K562 (cell line): ENCODE measurements around the gene SCAMP2. TPM values are rescaled to one million over a fixed set of nuclear protein-coding genes. Genes with fewer than 3 reads are reported as not detected.

Experiments
- CHD1 ChIP-seq: fragments of 200-600 bp; sonication (generic); IDR thresholded peaks from one replicate; pipeline ENCODE4 v1.6.1; 2012; ENCODE audit warnings: mild to moderate bottlenecking, moderate library complexity, low read length, inconsistent platforms
- COPS2 ChIP-seq: fragments of 450-650 bp; conservative IDR thresholded peaks from 2 replicates; pipeline ENCODE4 v1.6.1; 2016; ENCODE audit warnings: mild to moderate bottlenecking, moderate library complexity
- ELF1 ChIP-seq: fragments of 200-800 bp; sonication (Bioruptor generic); IDR thresholded peaks from 2 replicates; pipeline ENCODE4 v1.6.1; 2016; ENCODE audit warnings: missing genetic modification characterization, missing compliant biosample characterization
- MXI1 ChIP-seq: IDR thresholded peaks from 2 replicates; pipeline ENCODE4 v1.6.1; 2011; ENCODE audit warnings: low read depth, mild to moderate bottlenecking, improper control_type of control experiment, low read length
- NCOA1 ChIP-seq: fragments of 450-650 bp; IDR thresholded peaks from 2 replicates; pipeline ENCODE4 v1.6.1; 2016; ENCODE audit warnings: low read depth
- NFRKB ChIP-seq: fragments of 450-650 bp; IDR thresholded peaks from 2 replicates; pipeline ENCODE4 v1.6.1; 2016; ENCODE audit warnings: low read depth
- NR2C1 ChIP-seq, 2 experiments: fragments of 450-650 bp; IDR thresholded peaks; 2 replicates each; pipeline ENCODE4 v1.6.1; 2017; ENCODE audit warnings: mild to moderate bottlenecking in 2 of 2, antibody characterized with exemption in 1 of 2, inconsistent platforms in 1 of 2, missing compliant biosample characterization in 1 of 2, missing genetic modification characterization in 1 of 2
- NR2C2 ChIP-seq, 2 experiments: fragments of 200-800 bp in 1 of 2; sonication (Bioruptor generic) in 1 of 2; sonication (generic) in 1 of 2; formaldehyde crosslinking in 1 of 2; IDR thresholded peaks; 2 replicates each; pipeline versions ENCODE4 v1.6.1 to v1.8.0; 2016 to 2022; ENCODE audit warnings: mild to moderate bottlenecking in 1 of 2, missing compliant biosample characterization in 1 of 2, missing genetic modification characterization in 1 of 2, missing genetic modification reagents in 1 of 2
- POLR2G ChIP-seq: fragments of 200-400 bp; formaldehyde crosslinking; IDR thresholded peaks from 2 replicates; pipeline ENCODE4 v1.6.1; 2017; ENCODE audit warnings: low read depth, mild to moderate bottlenecking, antibody characterized with exemption, low read length, moderate library complexity
- PRPF4 ChIP-seq: fragments of 200-400 bp; formaldehyde crosslinking; IDR thresholded peaks from one replicate; pipeline ENCODE4 v1.6.1; 2017; ENCODE audit warnings: low read length, low read depth, mild to moderate bottlenecking; ENCODE audit not compliant: insufficient read depth, poor library complexity, severe bottlenecking
- RBM15 ChIP-seq: fragments of 200-400 bp; formaldehyde crosslinking; IDR thresholded peaks from 2 replicates; pipeline ENCODE4 v1.6.1; 2018; ENCODE audit warnings: mild to moderate bottlenecking, low read length, moderate library complexity; ENCODE audit not compliant: insufficient read depth
- SIX5 ChIP-seq, 2 experiments: IDR thresholded peaks; 2 replicates each; pipeline ENCODE4 v1.6.1; 2011; ENCODE audit warnings: low read length in 2 of 2, borderline replicate concordance in 1 of 2, low read depth in 1 of 2, mild to moderate bottlenecking in 1 of 2, moderate library complexity in 1 of 2; ENCODE audit not compliant: insufficient read depth in 1 of 2
- SUPT5H ChIP-seq: fragments of 450-650 bp; IDR thresholded peaks from 2 replicates; pipeline ENCODE4 v1.6.1; 2016
- TAF9B ChIP-seq: fragments of 450-650 bp; IDR thresholded peaks from 2 replicates; pipeline ENCODE4 v1.6.1; 2018; ENCODE audit warnings: mild to moderate bottlenecking; ENCODE audit not compliant: partially characterized antibody
- TARDBP ChIP-seq: fragments of 450-650 bp; IDR thresholded peaks from 2 replicates; pipeline ENCODE4 v1.6.1; 2016
- TBL1XR1 ChIP-seq, 2 experiments: IDR thresholded peaks; 2 replicates each; pipeline ENCODE4 v1.6.1; 2012; ENCODE audit warnings: improper control_type of control experiment in 2 of 2, low read length in 2 of 2, mild to moderate bottlenecking in 1 of 2
- TEAD1 ChIP-seq, 2 experiments: fragments of 450-650 bp in 1 of 2; sonication (generic) in 1 of 2; formaldehyde crosslinking; IDR thresholded peaks; 2 replicates each; pipeline versions ENCODE4 v1.4.0 to v1.8.0; 2020 to 2022; ENCODE audit warnings: mild to moderate bottlenecking in 2 of 2, missing genetic modification reagents in 1 of 2
- ZNF740 ChIP-seq, 3 experiments: fragments of 200-800 bp in 1 of 3; sonication (Bioruptor generic) in 1 of 3; sonication (generic) in 1 of 3; formaldehyde crosslinking in 1 of 3; IDR thresholded peaks; 2 replicates each; pipeline versions ENCODE4 v1.6.1 to v1.8.0; 2016 to 2022; ENCODE audit warnings: mild to moderate bottlenecking in 2 of 3, missing compliant biosample characterization in 2 of 3, missing genetic modification characterization in 2 of 3, missing genetic modification reagents in 1 of 3
- polyA plus RNA-seq, 8 experiments: library from polyadenylated mRNA; depleted of rRNA in 4 of 8; stranded (reverse) in 5 of 8; unstranded in 3 of 8; fragments of >200 nt; fragmentation: Nextera tagmentation in 2 of 8; fragmentation: Illumina TruSeq in 1 of 8; extraction: Ambion mirVana in 2 of 8; extraction: Trizol in 1 of 8; gene quantifications; 2 replicates each; pipeline versions ENCODE4 v1.2.1 to v1.2.3, GENCODE V29; 2011 to 2014; ENCODE audit warnings: inconsistent platforms in 1 of 8, missing spikeins in 1 of 8
- total RNA-seq, 7 experiments: library from RNA; depleted of rRNA in 6 of 7; stranded (reverse); fragments of >200 nt in 6 of 7; fragmentation: Illumina TruSeq in 2 of 7; extraction: Trizol in 2 of 7; gene quantifications; 2 replicates each; pipeline versions ENCODE4 v1.2.1 to v1.2.3, GENCODE V29; 2011 to 2021; ENCODE audit warnings: low replicate concordance in 1 of 7
- TF ChIP-seq, protein P1 (sequence below): fragments of 450-650 bp; IDR thresholded peaks from 2 replicates; pipeline ENCODE4 v1.6.1; 2017; ENCODE audit warnings: antibody characterized with exemption, mild to moderate bottlenecking
- TF ChIP-seq, protein P2 (sequence below): sonication (generic); formaldehyde crosslinking; IDR thresholded peaks from 2 replicates; pipeline ENCODE4 v1.9.0; 2022; ENCODE audit warnings: mild to moderate bottlenecking, missing genetic modification reagents

Gene SCAMP2
- total and polyA plus RNA-seq, 9 of the 15 experiments (the other 6 are each of a cell fraction or from before 2014, with no cell fraction given): 5.9 to 61.1 (median 20.1) TPM

DNA sequence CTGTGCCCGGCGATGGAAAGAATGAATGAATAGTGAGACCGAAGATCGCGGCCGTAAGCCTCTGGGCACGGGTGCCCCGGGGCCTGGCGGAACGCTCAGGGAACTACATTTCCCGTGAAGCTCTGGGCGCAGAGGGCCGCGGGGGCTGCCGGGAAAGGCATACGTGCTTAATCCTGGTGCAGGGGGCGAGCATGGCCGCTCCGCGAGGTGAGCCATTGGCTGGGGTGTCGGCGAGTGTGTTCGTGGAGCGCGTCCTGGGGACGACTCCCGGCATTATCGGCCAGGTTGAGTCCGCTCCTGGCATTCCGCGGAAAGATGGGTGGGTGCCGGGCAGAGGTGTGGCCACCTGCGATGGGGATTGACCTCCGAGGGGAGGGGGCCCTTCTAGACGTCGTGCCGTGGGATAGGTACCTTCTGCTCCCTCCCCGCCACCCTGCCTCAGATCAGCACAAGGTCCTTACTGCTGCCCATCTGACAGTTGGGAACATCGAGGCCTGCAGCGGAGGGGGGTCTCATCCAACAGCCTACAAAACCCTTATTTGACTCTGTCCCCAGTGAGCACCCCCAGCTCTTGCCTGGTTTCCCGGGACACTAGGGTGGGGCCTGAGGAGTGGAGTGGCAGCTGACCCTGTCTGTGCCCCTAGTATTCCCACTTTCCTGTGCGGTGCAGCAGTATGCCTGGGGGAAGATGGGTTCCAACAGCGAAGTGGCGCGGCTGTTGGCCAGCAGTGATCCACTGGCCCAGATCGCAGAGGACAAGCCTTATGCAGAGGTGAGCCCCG lies 16.9 kb upstream of the SCAMP2 start, which contains the start of gene MPI (continued):
- TF ChIP-seq, protein P1, sequence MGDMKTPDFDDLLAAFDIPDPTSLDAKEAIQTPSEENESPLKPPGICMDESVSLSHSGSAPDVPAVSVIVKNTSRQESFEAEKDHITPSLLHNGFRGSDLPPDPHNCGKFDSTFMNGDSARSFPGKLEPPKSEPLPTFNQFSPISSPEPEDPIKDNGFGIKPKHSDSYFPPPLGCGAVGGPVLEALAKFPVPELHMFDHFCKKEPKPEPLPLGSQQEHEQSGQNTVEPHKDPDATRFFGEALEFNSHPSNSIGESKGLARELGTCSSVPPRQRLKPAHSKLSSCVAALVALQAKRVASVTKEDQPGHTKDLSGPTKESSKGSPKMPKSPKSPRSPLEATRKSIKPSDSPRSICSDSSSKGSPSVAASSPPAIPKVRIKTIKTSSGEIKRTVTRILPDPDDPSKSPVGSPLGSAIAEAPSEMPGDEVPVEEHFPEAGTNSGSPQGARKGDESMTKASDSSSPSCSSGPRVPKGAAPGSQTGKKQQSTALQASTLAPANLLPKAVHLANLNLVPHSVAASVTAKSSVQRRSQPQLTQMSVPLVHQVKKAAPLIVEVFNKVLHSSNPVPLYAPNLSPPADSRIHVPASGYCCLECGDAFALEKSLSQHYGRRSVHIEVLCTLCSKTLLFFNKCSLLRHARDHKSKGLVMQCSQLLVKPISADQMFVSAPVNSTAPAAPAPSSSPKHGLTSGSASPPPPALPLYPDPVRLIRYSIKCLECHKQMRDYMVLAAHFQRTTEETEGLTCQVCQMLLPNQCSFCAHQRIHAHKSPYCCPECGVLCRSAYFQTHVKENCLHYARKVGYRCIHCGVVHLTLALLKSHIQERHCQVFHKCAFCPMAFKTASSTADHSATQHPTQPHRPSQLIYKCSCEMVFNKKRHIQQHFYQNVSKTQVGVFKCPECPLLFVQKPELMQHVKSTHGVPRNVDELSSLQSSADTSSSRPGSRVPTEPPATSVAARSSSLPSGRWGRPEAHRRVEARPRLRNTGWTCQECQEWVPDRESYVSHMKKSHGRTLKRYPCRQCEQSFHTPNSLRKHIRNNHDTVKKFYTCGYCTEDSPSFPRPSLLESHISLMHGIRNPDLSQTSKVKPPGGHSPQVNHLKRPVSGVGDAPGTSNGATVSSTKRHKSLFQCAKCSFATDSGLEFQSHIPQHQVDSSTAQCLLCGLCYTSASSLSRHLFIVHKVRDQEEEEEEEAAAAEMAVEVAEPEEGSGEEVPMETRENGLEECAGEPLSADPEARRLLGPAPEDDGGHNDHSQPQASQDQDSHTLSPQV: peak; percentile 62
- TF ChIP-seq RBM15: no peak
- peak; percentile 25 to 28; a peak in 2 of 4 replicates for TF ChIP-seq TBL1XR1 (IDR thresholded peaks at IDR 0.05; ENCODE audit: low read length in 2 of 2)
- peak; percentile 49 for TF ChIP-seq CHD1
- peak; percentile 97 for TF ChIP-seq SUPT5H
- no peak for TF ChIP-seq NCOA1
- peak; percentile 88 to 90 for TF ChIP-seq SIX5 (IDR thresholded peaks at IDR 0.05; ENCODE audit: borderline replicate concordance in 1 of 2, insufficient read depth in 1 of 2, low read depth in 1 of 2, low read length in 2 of 2)
- peak; percentile 99 for TF ChIP-seq POLR2G
- TF ChIP-seq ZNF740 (CRISPR knock-in tag; IDR thresholded peaks at IDR 0.05): 0 out of 2 replicates have a peak, but pooled peaks have one; percentile 15
- TF ChIP-seq ZNF740 (tag; IDR thresholded peaks at IDR 0.05): no peak
- TF ChIP-seq TEAD1 (CRISPR knock-in tag; IDR thresholded peaks at IDR 0.05): peak; percentile 0 to 35; a peak in 1 of 4 replicates
- 0 out of 2 replicates have a peak, but pooled peaks have one; percentile 30 for TF ChIP-seq MXI1
- no peak for TF ChIP-seq PRPF4
- TF ChIP-seq ELF1: no peak
- peak; percentile 79 for TF ChIP-seq NR2C2 (CRISPR knock-in tag; IDR thresholded peaks at IDR 0.05)
- TF ChIP-seq NR2C2 (tag; IDR thresholded peaks at IDR 0.05): peak; percentile 71
- TF ChIP-seq TAF9B: peak; percentile 88
- no peak for TF ChIP-seq TARDBP
- TF ChIP-seq, protein P2, sequence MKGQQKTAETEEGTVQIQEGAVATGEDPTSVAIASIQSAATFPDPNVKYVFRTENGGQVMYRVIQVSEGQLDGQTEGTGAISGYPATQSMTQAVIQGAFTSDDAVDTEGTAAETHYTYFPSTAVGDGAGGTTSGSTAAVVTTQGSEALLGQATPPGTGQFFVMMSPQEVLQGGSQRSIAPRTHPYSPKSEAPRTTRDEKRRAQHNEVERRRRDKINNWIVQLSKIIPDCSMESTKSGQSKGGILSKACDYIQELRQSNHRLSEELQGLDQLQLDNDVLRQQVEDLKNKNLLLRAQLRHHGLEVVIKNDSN (CRISPR knock-in tag): peak; percentile 33; the same call in 1 of the 2 replicates
- peak; percentile 63; the same call in 1 of the 2 replicates for TF ChIP-seq NR2C1 (IDR thresholded peaks at IDR 0.05)
- TF ChIP-seq NR2C1 (tag; IDR thresholded peaks at IDR 0.05): peak; percentile 74
- peak; percentile 82 for TF ChIP-seq NFRKB
- no peak for TF ChIP-seq COPS2
